ENCODE measurements around the gene ATP6AP1.
A peak's percentile ranks its signal among the peaks of the same experiment; 100 is the strongest.

The ATP6AP1 gene

DNA sequence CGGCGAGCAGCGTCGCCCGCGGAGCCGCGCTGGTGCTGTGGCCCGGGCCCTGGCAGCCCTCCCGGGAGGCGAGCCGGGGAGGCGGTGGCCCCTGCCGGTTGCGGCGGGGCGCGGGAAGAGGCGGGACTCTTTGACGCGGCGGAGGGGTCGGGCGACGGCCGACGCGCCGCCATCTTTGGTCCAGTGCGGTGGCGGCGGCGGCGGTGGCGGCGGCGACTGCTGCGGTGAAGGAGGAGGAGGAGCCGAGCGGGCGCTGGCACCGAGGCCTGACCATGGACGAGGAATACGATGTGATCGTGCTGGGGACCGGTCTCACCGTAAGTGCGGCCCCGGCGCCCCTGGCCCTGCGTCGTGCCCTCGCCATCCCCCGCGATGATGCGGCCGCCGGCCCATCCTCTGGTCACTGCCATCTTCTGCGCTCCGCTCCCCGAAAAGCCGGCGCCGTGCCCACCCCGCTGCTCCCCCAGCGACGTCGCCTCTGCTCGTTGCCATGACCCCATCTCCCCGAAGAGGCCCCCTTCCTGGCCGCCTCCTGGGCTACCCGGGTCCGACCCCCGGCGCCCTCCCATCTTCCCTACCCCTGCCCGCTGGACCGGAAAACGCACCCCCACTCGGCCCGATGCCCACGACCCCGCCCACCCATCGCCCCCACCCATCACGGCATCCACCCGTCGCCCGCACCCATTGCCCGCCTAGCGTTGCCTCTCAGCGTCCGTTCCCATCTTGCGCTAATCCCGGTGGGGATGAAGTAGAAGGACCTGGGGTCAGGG, 8.7 kb downstream of the ATP6AP1 start, which contains the start of gene GDI1 (continued):
- TF ChIP-seq ZNF449 (tag by site-specific recombination; IDR thresholded peaks at IDR 0.05) (no peak), MEIS1 (CRISPR knock-in tag; IDR thresholded peaks at IDR 0.05; ENCODE audit: borderline replicate concordance) (no peak), PRDM6 (tag by site-specific recombination; IDR thresholded peaks at IDR 0.05) (no peak), ZNF423 (tag by site-specific recombination; IDR thresholded peaks at IDR 0.05) (no peak), EGR2 (tag by site-specific recombination; IDR thresholded peaks at IDR 0.05; ENCODE audit: low read depth) (no peak), ZNF514 (tag by site-specific recombination; IDR thresholded peaks at IDR 0.05) (no peak), ZBTB7A (tag by site-specific recombination; IDR thresholded peaks at IDR 0.05; ENCODE audit: low read depth) (peak; percentile 25; the same call in 1 of the 2 replicates), ZNF433 (tag by site-specific recombination; IDR thresholded peaks at IDR 0.05; ENCODE audit: low read depth) (no peak), ZNF600 (tag by site-specific recombination; IDR thresholded peaks at IDR 0.05) (no peak; the same call in 1 of the 2 replicates), ZNF157 (tag by site-specific recombination; IDR thresholded peaks at IDR 0.05) (no peak), WT1 (tag by site-specific recombination; IDR thresholded peaks at IDR 0.05) (0 out of 2 replicates have a peak, but pooled peaks have one; percentile 13), PRDM10 (tag by site-specific recombination; IDR thresholded peaks at IDR 0.05) (no peak), ZBTB49 (tag by site-specific recombination; IDR thresholded peaks at IDR 0.05; ENCODE audit: low read depth) (no peak), ZNF416 (tag by site-specific recombination; IDR thresholded peaks at IDR 0.05) (no peak), FEZF1 (tag by site-specific recombination; IDR thresholded peaks at IDR 0.05) (no peak), ZNF555 (tag by site-specific recombination; conservative IDR thresholded peaks at IDR 0.05) (no peak), ZNF10 (tag by site-specific recombination; IDR thresholded peaks at IDR 0.05) (peak; percentile 88), ZNF626 (tag by site-specific recombination; IDR thresholded peaks at IDR 0.05) (no peak), REST (tag by site-specific recombination; IDR thresholded peaks at IDR 0.05) (no peak), KLF1 (tag by site-specific recombination; IDR thresholded peaks at IDR 0.05) (peak; percentile 64)
- TF ChIP-seq, protein P1, sequence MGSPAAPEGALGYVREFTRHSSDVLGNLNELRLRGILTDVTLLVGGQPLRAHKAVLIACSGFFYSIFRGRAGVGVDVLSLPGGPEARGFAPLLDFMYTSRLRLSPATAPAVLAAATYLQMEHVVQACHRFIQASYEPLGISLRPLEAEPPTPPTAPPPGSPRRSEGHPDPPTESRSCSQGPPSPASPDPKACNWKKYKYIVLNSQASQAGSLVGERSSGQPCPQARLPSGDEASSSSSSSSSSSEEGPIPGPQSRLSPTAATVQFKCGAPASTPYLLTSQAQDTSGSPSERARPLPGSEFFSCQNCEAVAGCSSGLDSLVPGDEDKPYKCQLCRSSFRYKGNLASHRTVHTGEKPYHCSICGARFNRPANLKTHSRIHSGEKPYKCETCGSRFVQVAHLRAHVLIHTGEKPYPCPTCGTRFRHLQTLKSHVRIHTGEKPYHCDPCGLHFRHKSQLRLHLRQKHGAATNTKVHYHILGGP (tag by site-specific recombination; IDR thresholded peaks at IDR 0.05): no peak
- TF ChIP-seq, protein P2, sequence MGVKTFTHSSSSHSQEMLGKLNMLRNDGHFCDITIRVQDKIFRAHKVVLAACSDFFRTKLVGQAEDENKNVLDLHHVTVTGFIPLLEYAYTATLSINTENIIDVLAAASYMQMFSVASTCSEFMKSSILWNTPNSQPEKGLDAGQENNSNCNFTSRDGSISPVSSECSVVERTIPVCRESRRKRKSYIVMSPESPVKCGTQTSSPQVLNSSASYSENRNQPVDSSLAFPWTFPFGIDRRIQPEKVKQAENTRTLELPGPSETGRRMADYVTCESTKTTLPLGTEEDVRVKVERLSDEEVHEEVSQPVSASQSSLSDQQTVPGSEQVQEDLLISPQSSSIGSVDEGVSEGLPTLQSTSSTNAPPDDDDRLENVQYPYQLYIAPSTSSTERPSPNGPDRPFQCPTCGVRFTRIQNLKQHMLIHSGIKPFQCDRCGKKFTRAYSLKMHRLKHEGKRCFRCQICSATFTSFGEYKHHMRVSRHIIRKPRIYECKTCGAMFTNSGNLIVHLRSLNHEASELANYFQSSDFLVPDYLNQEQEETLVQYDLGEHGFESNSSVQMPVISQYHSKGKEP (tag by site-specific recombination; IDR thresholded peaks at IDR 0.05): no peak
